ENCODE measurements around the gene OR51G1.

GRCh38 chr11:4916581-4916980 lies 7.6 kb downstream of the OR51G1 start:
- TF ChIP-seq CTCF (IDR thresholded peaks at IDR 0.05; ENCODE audit: low read length) (no peak), EZH2 (optimal IDR thresholded peaks at IDR 0.05; ENCODE audit: low read depth, low read length) (no peak)
